ENCODE results near the gene FALEC. TPM values are rescaled to one million over a fixed set of nuclear protein-coding genes. Genes with fewer than 3 reads are reported as not detected.
A peak's percentile ranks its signal among the peaks of the same experiment; 100 is the strongest.

Gene FALEC
- total and polyA plus RNA-seq, 2 of the 8 experiments (the other 6 are each of a cell fraction or from before 2014, with no cell fraction given), result not detected

- no peak overlapping the region for H3K23ac ChIP-seq (ENCODE audit: insufficient read length)
- peak overlapping the region; percentile 40 for H4K8ac ChIP-seq (ENCODE audit: extremely low read depth, insufficient read depth, low read length)
- H3K4me1 ChIP-seq (replicated peaks in 1 of 4; ENCODE audit: control insufficient read depth in 3 of 4, insufficient read depth in 4 of 4, low read length in 3 of 4), result peaks cover 5 to 14% (median 9%) of the 10 kb centered on the region in 4 experiments
- H4K20me1 ChIP-seq (replicated peaks in 1 of 2; ENCODE audit: control insufficient read depth in 1 of 2, insufficient read depth in 2 of 2, low read length in 2 of 2), result peaks cover 0 to 6% of the 10 kb centered on the region in 2 experiments
- ChIA-PET POLR2A (ENCODE audit: partially characterized antibody) (interaction anchor here (7.9 to 43.7 kb wide), 3 partner anchors 7 to 56 kb away, joined by 79 to 1380 read pairs (median 1013); partner anchors contain the start of genes ADAMTSL4, ENSA and MCL1), CTCF (ENCODE audit: partially characterized antibody) (interaction anchor here (1.1 to 13.7 kb wide), 6 partner anchors 9 to 57 kb away, joined by 3 to 210 read pairs (median 19); partner anchors contain the start of gene ADAMTSL4)
- H2BK120ac ChIP-seq (replicated peaks; ENCODE audit: low read depth, low read length), result no peak overlapping the region
- H2AK5ac ChIP-seq (ENCODE audit: low read depth, low read length), result no peak overlapping the region
- H3K56ac ChIP-seq (replicated peaks; ENCODE audit: insufficient read length, low read depth, low read length), result no peak overlapping the region
- no peak overlapping the region for H3K4me3 ChIP-seq (ENCODE audit: extremely low read depth in 1 of 4, insufficient read depth in 2 of 4, low read depth in 3 of 4, low read length in 4 of 4)
- H2BK15ac ChIP-seq (ENCODE audit: low read length), result no peak overlapping the region
- no peaks in the 10 kb centered on the region for H3K9me3 ChIP-seq (ENCODE audit: insufficient read depth in 2 of 2, low read depth in 1 of 2, low read length in 1 of 2)
- no peak overlapping the region; the same call in 1 of the 2 replicates for H3K18ac ChIP-seq (ENCODE audit: extremely low read depth, low read length)
- H2AFZ ChIP-seq (ENCODE audit: low read length), result no peak overlapping the region
- TF ChIP-seq RXRA (IDR thresholded peaks at IDR 0.05; ENCODE audit: insufficient read depth, low read depth, low read length) (no peak), TEAD4 (IDR thresholded peaks at IDR 0.05; ENCODE audit: low read depth, low read length) (no peak), EGR1 (IDR thresholded peaks at IDR 0.05; ENCODE audit: borderline replicate concordance, low read depth, low read length) (no peak), PHF8 (conservative IDR thresholded peaks at IDR 0.05; ENCODE audit: low read depth, low read length) (no peak), CEBPB (IDR thresholded peaks at IDR 0.05; ENCODE audit: low read depth, low read length) (no peak), MAFK (IDR thresholded peaks at IDR 0.05; ENCODE audit: low read depth, low read length) (no peak), CBX8 (IDR thresholded peaks at IDR 0.05; ENCODE audit: borderline replicate concordance, low read depth, low read length) (no peak), EZH2 (IDR thresholded peaks at IDR 0.05; ENCODE audit: low read depth, low read length, severe bottlenecking) (no peak), RBBP5 (IDR thresholded peaks at IDR 0.05; ENCODE audit: borderline replicate concordance, low read depth, low read length) (no peak), RNF2 (IDR thresholded peaks at IDR 0.05; ENCODE audit: borderline replicate concordance, low read depth, low read length, missing control alignments, poor library complexity, severe bottlenecking) (no peak), BRCA1 (IDR thresholded peaks at IDR 0.05; ENCODE audit: low read depth, low read length) (no peak)
- TF ChIP-seq, protein P1, sequence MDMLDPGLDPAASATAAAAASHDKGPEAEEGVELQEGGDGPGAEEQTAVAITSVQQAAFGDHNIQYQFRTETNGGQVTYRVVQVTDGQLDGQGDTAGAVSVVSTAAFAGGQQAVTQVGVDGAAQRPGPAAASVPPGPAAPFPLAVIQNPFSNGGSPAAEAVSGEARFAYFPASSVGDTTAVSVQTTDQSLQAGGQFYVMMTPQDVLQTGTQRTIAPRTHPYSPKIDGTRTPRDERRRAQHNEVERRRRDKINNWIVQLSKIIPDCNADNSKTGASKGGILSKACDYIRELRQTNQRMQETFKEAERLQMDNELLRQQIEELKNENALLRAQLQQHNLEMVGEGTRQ (IDR thresholded peaks at IDR 0.05; ENCODE audit: low read length), result no peak
- H3K79me2 ChIP-seq (ENCODE audit: control insufficient read depth in 1 of 2, insufficient read depth in 2 of 2, low read length in 2 of 2), result peaks cover 0 to 5% of the 10 kb centered on the region in 2 experiments; a peak in 1 of 4 replicates
- peaks cover 7% of the 10 kb centered on the region for H3K23me2 ChIP-seq (ENCODE audit: low read depth, low read length)
- H3K4ac ChIP-seq (replicated peaks; ENCODE audit: insufficient read length, low read depth, low read length), result no peak overlapping the region
- H2BK20ac ChIP-seq (ENCODE audit: low read length), result no peak overlapping the region
- no peak for DNase-seq (ENCODE audit: low read depth in 1 of 2, low spot score in 2 of 2)
- no peak overlapping the region for H4K91ac ChIP-seq (replicated peaks; ENCODE audit: insufficient read length, low read length)
- H3K36me3 ChIP-seq (ENCODE audit: control insufficient read depth in 2 of 4, insufficient read depth in 4 of 4, low read length in 3 of 4), result peaks cover 0 to 4% (median 2%) of the 10 kb centered on the region in 4 experiments; a peak in 2 of 8 replicates
- 0 out of 2 replicates have a peak overlapping the region, but pooled peaks have one; percentile 27 for H2BK12ac ChIP-seq (ENCODE audit: low read depth, low read length)
- H2BK5ac ChIP-seq (ENCODE audit: low read depth, low read length), result no peak overlapping the region
- H3K9ac ChIP-seq (replicated peaks in 1 of 4; ENCODE audit: extremely low read depth in 1 of 4, low read depth in 3 of 4, low read length in 3 of 4), result no peak overlapping the region
- H3K79me1 ChIP-seq (ENCODE audit: low read depth, low read length), result 0 out of 2 replicates have a peak, but pooled peaks cover 3% of the 10 kb centered on the region
- WGBS, 2 experiments (ENCODE audit: extremely low coverage in 1 of 2, insufficient coverage in 1 of 2, insufficient read length in 1 of 2, insufficient replicate concordance in 2 of 2, low coverage in 1 of 2, low lambda C conversion rate in 2 of 2, missing lambda C conversion rate in 1 of 2), result 90% methylated on average over 15 of the region's 15 CpGs; no CpG with 5 or more reads in 1 of the 2 experiments
- no peak overlapping the region for H3K4me2 ChIP-seq (ENCODE audit: insufficient read depth in 1 of 2, low read depth in 2 of 2, low read length in 2 of 2)
- no peak overlapping the region for H3K27ac ChIP-seq (ENCODE audit: low read depth, low read length)
- no peak overlapping the region for H3K14ac ChIP-seq (ENCODE audit: insufficient read length)
- no peak overlapping the region for H4K5ac ChIP-seq (ENCODE audit: insufficient read length, low read depth, low read length)
- no peak for FAIRE-seq
- H3K27me3 ChIP-seq (replicated peaks in 1 of 4; ENCODE audit: control insufficient read depth in 3 of 4, extremely low read depth in 1 of 4, insufficient read depth in 3 of 4, low read length in 3 of 4), result no peaks in the 10 kb centered on the region
Measured at GRCh38 chr1:150557813-150558212, 42.3 kb downstream of the FALEC start.
